BJ (cell line): ENCODE measurements around the gene KRTDAP. TPM values are rescaled to one million over a fixed set of nuclear protein-coding genes. Genes with fewer than 3 reads are reported as not detected.
"Not testable (repeated sequence)": the region's sequence is repeated elsewhere in the genome, so short reads cannot be mapped to it uniquely, and the experiment has no call there.

Source experiments
- CTCF ChIA-PET: fragments of 350-600 bp; formaldehyde crosslinking; extraction: SDS; loops from one replicate; lab custom pipeline; 2021; ENCODE audit warnings: antibody characterized with exemption, inconsistent platforms; lab: Yijun Ruan, JAX
- POLR2A ChIA-PET: fragments of 300-600 bp; sonication (Branson Sonifier 250); formaldehyde crosslinking; extraction: SDS; loops from one replicate; lab custom pipeline; 2021; ENCODE audit warnings: antibody characterized with exemption; lab: Charles Lee
- DNase-seq: peaks from one replicate; pipeline ENCODE4 v3.0.0-alpha.2; 2011; ENCODE audit warnings: low read depth
- H3K27me3 ChIP-seq: 2 replicates; pipeline ENCODE4 v1.6.0; 2011; ENCODE audit warnings: low read length; ENCODE audit not compliant: control insufficient read depth, insufficient read depth
- H3K36me3 ChIP-seq: 2 replicates; pipeline ENCODE4 v1.5.1; 2011; ENCODE audit warnings: low read length; ENCODE audit not compliant: control insufficient read depth, insufficient read depth
- H3K4me3 ChIP-seq: 2 replicates; pipeline ENCODE4 v1.5.1; 2011; ENCODE audit warnings: low read depth, mild to moderate bottlenecking, control low read depth, low read length
- polyA plus RNA-seq: library from polyadenylated mRNA; depleted of rRNA; stranded (reverse); fragments of >200 nt; gene quantifications from 2 replicates; pipeline ENCODE4 v1.2.3, GENCODE V29; 2011
- TF ChIP-seq, protein P1 (sequence below): IDR thresholded peaks from 2 replicates; pipeline ENCODE4 v1.5.1; 2011; ENCODE audit warnings: low read depth, mild to moderate bottlenecking, control low read depth, inconsistent platforms, low read length, moderate library complexity; ENCODE audit not compliant: insufficient read depth

KRTDAP gene
- polyA plus RNA-seq, 1 experiment, result not detected

- ChIA-PET CTCF (interaction anchor here (0.8 kb wide), 1 partner anchor 33 kb away, joined by 3 read pairs; no protein-coding TSS in a partner anchor), POLR2A (no interaction called here)
- H3K4me3 ChIP-seq, result no peak overlapping the region
- 0 out of 2 replicates have a peak, but pooled peaks cover under 1% of the 10 kb centered on the region for H3K27me3 ChIP-seq
- no peak for DNase-seq
- TF ChIP-seq, protein P1, sequence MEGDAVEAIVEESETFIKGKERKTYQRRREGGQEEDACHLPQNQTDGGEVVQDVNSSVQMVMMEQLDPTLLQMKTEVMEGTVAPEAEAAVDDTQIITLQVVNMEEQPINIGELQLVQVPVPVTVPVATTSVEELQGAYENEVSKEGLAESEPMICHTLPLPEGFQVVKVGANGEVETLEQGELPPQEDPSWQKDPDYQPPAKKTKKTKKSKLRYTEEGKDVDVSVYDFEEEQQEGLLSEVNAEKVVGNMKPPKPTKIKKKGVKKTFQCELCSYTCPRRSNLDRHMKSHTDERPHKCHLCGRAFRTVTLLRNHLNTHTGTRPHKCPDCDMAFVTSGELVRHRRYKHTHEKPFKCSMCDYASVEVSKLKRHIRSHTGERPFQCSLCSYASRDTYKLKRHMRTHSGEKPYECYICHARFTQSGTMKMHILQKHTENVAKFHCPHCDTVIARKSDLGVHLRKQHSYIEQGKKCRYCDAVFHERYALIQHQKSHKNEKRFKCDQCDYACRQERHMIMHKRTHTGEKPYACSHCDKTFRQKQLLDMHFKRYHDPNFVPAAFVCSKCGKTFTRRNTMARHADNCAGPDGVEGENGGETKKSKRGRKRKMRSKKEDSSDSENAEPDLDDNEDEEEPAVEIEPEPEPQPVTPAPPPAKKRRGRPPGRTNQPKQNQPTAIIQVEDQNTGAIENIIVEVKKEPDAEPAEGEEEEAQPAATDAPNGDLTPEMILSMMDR, result no peak
- H3K36me3 ChIP-seq, result no peaks in the 10 kb centered on the region; the same call in 1 of the 2 replicates
Observed at GRCh38 chr19:35484252-35485036, 5.8 kb downstream of the KRTDAP start.

DNA sequence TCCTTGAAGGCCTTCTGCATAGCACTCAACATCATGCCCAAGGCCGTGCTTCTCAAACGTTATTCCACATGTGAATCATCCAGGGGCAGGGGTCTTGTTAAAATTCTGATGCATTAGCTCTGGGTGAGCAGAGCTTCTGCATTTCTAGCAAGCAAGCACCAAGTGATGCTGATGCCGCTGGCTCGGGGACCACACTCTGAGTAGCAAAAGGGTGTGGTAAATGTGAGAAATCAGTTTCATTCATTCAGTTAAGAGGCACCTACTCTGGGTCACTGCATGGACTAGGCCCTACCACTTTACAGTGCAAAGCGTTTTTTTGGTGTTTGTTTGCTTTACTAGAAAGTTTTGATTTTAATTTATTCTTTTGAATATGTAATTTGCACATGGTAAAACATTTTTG is 7.2 kb downstream of the KRTDAP start:
- no peak for DNase-seq
- ChIA-PET POLR2A (no interaction called here), CTCF (interaction anchor here (1.1 kb wide), 1 partner anchor 12 kb away, joined by 5 read pairs; no protein-coding TSS in a partner anchor)
- Histone ChIP-seq H3K36me3 (no peaks in the 10 kb centered on the region; the same call in 1 of the 2 replicates), H3K4me3 (no peak overlapping the region), H3K27me3 (no peaks in the 10 kb centered on the region)
- TF ChIP-seq, protein P1, result no peak

DNA sequence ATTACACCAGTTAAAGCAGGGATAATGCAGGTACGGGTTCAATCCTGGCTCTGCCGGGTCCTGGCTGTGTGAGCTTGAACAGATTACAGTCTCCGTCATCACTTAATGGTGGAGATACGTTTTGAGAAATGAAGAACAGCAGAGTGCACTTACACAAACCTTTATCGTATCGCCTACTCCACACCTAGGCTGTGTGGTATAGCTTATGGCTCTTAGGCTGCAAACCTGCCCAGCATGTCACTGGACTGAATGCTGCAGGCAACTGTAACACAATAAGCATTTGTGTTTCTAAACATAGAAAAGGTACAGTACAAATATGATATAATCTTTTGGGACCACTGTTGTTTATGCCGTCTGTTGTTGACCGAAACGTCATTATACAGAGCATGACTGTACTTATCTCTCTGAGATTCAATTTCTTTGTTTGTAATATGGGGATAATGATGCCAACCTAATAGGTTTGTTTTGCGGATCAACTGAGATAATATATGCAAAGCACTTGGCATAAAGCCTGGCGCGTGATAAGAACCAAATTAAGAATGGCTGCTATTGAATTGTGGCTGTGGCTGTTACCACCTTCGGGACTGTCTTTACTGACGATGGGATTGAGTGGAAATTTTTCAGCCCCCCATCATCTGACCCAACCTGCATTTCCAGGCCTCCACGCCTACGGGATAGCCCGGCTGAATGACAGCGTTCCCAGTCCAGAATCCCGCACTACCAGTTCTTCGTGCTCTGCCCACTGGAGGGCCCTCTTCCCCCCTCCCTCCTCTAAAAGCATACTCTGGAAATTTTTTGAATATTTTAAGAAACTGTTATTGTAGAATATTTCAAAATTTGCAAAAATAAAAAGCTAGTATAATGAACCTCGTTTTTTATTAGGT is 11.2 kb downstream of the KRTDAP start:
- ChIA-PET CTCF (interaction anchor here (2.6 kb wide), 1 partner anchor 16 kb away, joined by 11 read pairs; no protein-coding TSS in a partner anchor), POLR2A (no interaction called here)
- H3K4me3 ChIP-seq, result no peak overlapping the region
- no peak for DNase-seq
- H3K27me3 ChIP-seq, result no peaks in the 10 kb centered on the region
- TF ChIP-seq, protein P1, result no peak
- no peaks in the 10 kb centered on the region for H3K36me3 ChIP-seq

- Histone ChIP-seq H3K4me3 (no peak overlapping the region), H3K36me3 (no peaks in the 10 kb centered on the region), H3K27me3 (no peaks in the 10 kb centered on the region)
- TF ChIP-seq, protein P1, result no peak
- no peak for DNase-seq
- ChIA-PET CTCF (no interaction called here), POLR2A (no interaction called here)
Observed at GRCh38 chr19:35476149-35476548, 14.1 kb downstream of the KRTDAP start.

DNA sequence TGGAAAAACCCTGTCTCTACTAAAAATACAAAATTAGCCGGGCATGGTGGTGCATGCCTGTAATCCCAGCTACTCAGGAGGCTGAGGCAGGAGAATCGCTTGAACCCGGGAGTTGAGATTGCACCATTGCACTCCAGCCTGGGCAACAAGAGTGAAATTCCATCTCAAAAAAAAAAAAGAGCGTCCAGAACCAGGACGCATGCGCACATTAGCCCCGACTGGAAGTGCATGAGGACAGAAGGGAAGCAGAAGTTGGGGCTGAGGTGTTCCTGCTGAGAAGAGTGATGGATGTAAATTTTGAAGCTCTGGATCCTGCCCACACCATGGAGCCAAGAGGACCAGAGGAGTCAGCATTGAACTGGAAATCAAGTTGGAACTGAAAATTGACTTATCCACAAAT is 15.7 kb downstream of the KRTDAP start:
- POLR2A ChIA-PET, H3K27me3 ChIP-seq, DNase-seq, H3K36me3 ChIP-seq, H3K4me3 ChIP-seq, CTCF ChIA-PET: not testable (repeated sequence)
